ENCODE results near the gene ZNF467.

Gene ZNF467

GRCh38 chr7:149788300-149788851 is 15.0 kb upstream of the ZNF467 start:
- H3K27ac Mint-ChIP-seq: no peak overlapping the region
- H3K27me3 Mint-ChIP-seq: peaks cover 21 to 53% of the 10 kb centered on the region in 2 donors
- no peak overlapping the region for H3K4me3 Mint-ChIP-seq

GRCh38 chr7:149787428-149788299 is 14.3 kb upstream of the ZNF467 start:
- Mint-ChIP-seq H3K27ac (no peak overlapping the region), H3K4me3 (no peak overlapping the region), H3K9me3 (no peaks in the 10 kb centered on the region), H3K36me3 (ENCODE audit: insufficient read depth) (no peaks in the 10 kb centered on the region), H3K27me3 (peaks cover 21 to 46% of the 10 kb centered on the region in 2 donors), H3K4me1 (ENCODE audit: low read depth in 2 of 2) (no peaks in the 10 kb centered on the region)
- no peak for ATAC-seq (replicated peaks)
- DNase-seq: no peak

More at GRCh38 chr7:149788300-149788851, 15.0 kb upstream of the ZNF467 start:
- no peaks in the 10 kb centered on the region for H3K36me3 Mint-ChIP-seq (ENCODE audit: insufficient read depth)
- no peaks in the 10 kb centered on the region for H3K4me1 Mint-ChIP-seq (ENCODE audit: low read depth in 2 of 2)
- DNase-seq (no peak), ATAC-seq (replicated peaks) (no peak)
- H3K9me3 Mint-ChIP-seq: no peaks in the 10 kb centered on the region

GRCh38 chr7:149785983-149786382 is 12.6 kb upstream of the ZNF467 start:
- H3K9me3 Mint-ChIP-seq: no peaks in the 10 kb centered on the region
- no peaks in the 10 kb centered on the region for H3K4me1 Mint-ChIP-seq (ENCODE audit: low read depth in 2 of 2)
- ATAC-seq (replicated peaks) (no peak), DNase-seq (no peak)
- H3K27ac Mint-ChIP-seq: no peak overlapping the region
- H3K4me3 Mint-ChIP-seq: no peak overlapping the region
- H3K36me3 Mint-ChIP-seq (ENCODE audit: insufficient read depth): no peaks in the 10 kb centered on the region
- peaks cover 13 to 30% of the 10 kb centered on the region in 2 donors for H3K27me3 Mint-ChIP-seq

- Mint-ChIP-seq H3K4me3 (no peak overlapping the region), H3K36me3 (ENCODE audit: insufficient read depth) (no peaks in the 10 kb centered on the region), H3K4me1 (ENCODE audit: low read depth in 2 of 2) (no peaks in the 10 kb centered on the region), H3K27me3 (peaks cover 7 to 24% of the 10 kb centered on the region in 2 donors), H3K27ac (no peak overlapping the region), H3K9me3 (no peaks in the 10 kb centered on the region)
- DNase-seq: no peak
- no peak for ATAC-seq (replicated peaks)
These were observed 12.0 kb upstream of the ZNF467 start for GRCh38 chr7:149785402-149785801.

DNA sequence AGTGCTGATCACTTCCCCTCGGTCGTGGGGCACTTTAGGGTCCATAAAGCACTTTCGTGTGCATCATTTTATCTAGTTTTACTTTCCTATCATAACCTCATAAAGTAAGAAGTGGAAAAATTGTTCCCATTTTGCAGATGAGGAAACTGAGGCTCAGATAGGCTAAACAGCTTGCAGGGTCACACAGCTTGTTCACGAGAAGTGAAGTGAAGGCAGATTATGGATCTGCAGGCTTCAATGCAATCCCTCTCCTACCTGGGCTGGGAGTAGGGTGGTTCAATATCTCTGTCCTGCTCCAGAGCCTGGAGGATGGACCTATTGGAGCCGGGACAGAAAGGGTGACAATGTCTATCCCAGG is 10.8 kb upstream of the ZNF467 start:
- Mint-ChIP-seq H3K4me1 (ENCODE audit: low read depth in 2 of 2) (no peaks in the 10 kb centered on the region), H3K4me3 (no peak overlapping the region), H3K27ac (no peak overlapping the region), H3K27me3 (peaks cover 0 to 12% of the 10 kb centered on the region in 2 donors), H3K9me3 (no peaks in the 10 kb centered on the region), H3K36me3 (ENCODE audit: insufficient read depth) (no peaks in the 10 kb centered on the region)
- ATAC-seq (replicated peaks) (no peak), DNase-seq (no peak)

- H3K4me3 Mint-ChIP-seq: no peak overlapping the region
- H3K27ac Mint-ChIP-seq: peak overlapping the region in 1 of 2 donors; percentile 63
- H3K27me3 Mint-ChIP-seq: peaks cover 0 to 6% of the 10 kb centered on the region in 2 donors
- H3K9me3 Mint-ChIP-seq: no peaks in the 10 kb centered on the region
- H3K4me1 Mint-ChIP-seq (ENCODE audit: low read depth in 2 of 2): no peaks in the 10 kb centered on the region
- no peak for DNase-seq
- no peaks in the 10 kb centered on the region for H3K36me3 Mint-ChIP-seq (ENCODE audit: insufficient read depth)
- ATAC-seq (replicated peaks): no peak
These were observed 10.2 kb upstream of the ZNF467 start for GRCh38 chr7:149783386-149784250.

GRCh38 chr7:149782682-149783345 is 9.4 kb upstream of the ZNF467 start:
- Mint-ChIP-seq H3K4me1 (ENCODE audit: low read depth in 2 of 2) (no peaks in the 10 kb centered on the region), H3K4me3 (no peak overlapping the region), H3K36me3 (ENCODE audit: insufficient read depth) (no peaks in the 10 kb centered on the region), H3K9me3 (no peaks in the 10 kb centered on the region), H3K27ac (peak overlapping the region in 1 of 2 donors; percentile 63), H3K27me3 (no peaks in the 10 kb centered on the region)
- no peak for DNase-seq
- ATAC-seq (replicated peaks): no peak

DNA sequence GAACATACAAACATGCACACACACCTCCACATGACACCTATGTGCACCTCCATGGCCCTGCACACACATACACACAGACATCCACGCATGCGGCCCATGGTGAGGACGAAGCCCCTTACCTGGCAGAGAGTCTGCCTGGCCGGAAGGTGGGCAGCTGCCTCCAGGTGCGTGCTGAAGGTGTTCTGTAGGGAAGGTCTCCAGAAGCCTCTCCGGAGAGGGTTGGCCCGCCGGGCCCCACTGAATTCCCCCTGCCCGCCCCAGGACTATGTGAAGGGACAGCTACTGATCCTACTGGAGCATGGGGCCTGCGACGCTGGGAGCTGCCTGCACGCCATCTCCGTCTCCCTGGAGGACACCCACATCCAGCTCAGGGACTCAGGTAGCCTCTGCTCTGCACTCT is 8.5 kb upstream of the ZNF467 start:
- ATAC-seq (replicated peaks) (no peak), DNase-seq (no peak)
- no peaks in the 10 kb centered on the region for H3K27me3 Mint-ChIP-seq
- no peak overlapping the region for H3K4me3 Mint-ChIP-seq
- no peak overlapping the region for H3K27ac Mint-ChIP-seq
- H3K36me3 Mint-ChIP-seq (ENCODE audit: insufficient read depth): no peaks in the 10 kb centered on the region
- H3K9me3 Mint-ChIP-seq: no peaks in the 10 kb centered on the region
- peaks cover 0 to 1% of the 10 kb centered on the region in 2 donors for H3K4me1 Mint-ChIP-seq (ENCODE audit: low read depth in 2 of 2)

DNA sequence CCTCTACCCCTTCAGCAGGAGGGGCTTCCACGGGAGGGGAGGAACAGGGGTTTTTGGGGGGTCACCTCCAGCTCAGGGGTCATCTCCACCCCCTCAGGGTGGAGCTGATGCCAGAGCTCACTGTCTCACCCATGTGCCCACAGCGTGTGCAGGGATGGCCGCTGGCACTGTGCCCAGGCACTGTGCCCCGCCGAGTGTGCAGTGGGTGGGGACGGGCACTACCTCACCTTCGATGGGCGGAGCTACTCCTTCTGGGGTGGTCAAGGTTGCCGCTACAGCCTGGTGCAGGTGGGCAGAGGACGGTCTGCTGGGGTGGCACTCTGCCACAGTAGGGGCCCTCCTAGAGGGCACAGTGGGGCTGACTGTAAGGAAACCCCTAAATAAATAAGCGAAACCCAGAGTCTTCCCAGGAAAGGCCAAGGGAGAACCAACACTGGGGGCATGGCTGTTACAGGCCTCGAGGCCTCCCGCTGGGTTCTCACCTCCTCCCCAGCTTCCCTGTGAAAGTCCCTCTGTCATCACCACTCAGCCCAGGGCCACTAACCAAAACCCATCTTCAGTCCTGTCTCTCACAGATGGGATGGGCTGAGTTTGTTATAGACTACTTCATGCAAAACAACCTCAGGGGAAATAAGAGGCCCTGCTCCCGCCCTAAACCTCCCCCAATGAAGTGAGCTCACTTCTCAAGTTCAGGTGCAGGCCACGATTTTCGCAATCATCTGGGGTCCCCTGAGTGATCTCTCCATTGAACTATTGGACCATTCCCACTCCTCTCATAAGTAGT is 7.4 kb upstream of the ZNF467 start:
- ATAC-seq (replicated peaks) (no peak), DNase-seq (no peak)
- peaks cover 0 to 1% of the 10 kb centered on the region in 2 donors for H3K4me1 Mint-ChIP-seq (ENCODE audit: low read depth in 2 of 2)
- no peaks in the 10 kb centered on the region for H3K9me3 Mint-ChIP-seq
- no peak overlapping the region for H3K27ac Mint-ChIP-seq
- H3K36me3 Mint-ChIP-seq (ENCODE audit: insufficient read depth): peaks cover 5% of the 10 kb centered on the region
- no peaks in the 10 kb centered on the region for H3K27me3 Mint-ChIP-seq
- H3K4me3 Mint-ChIP-seq: no peak overlapping the region

DNA sequence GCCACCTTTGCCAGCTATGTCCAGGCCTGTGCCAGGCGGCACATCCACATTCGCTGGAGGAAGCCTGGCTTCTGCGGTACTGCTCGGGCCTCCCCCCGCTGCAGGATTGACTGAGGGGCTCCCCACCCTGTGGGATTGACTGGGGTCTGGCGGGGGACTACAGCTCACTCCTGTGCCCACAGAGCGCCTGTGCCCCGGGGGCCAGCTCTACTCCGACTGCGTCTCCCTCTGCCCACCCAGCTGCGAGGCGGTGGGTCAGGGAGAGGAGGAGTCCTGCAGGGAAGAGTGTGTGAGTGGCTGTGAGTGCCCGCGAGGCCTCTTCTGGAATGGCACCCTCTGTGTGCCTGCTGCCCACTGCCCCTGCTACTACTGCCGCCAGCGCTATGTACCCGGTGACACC is 6.7 kb upstream of the ZNF467 start:
- no peaks in the 10 kb centered on the region for H3K9me3 Mint-ChIP-seq
- ATAC-seq (replicated peaks) (no peak), DNase-seq (no peak)
- peaks cover 0 to 3% of the 10 kb centered on the region in 2 donors for H3K4me1 Mint-ChIP-seq (ENCODE audit: low read depth in 2 of 2)
- H3K36me3 Mint-ChIP-seq (ENCODE audit: insufficient read depth): peaks cover 5% of the 10 kb centered on the region
- H3K27ac Mint-ChIP-seq: no peak overlapping the region
- H3K27me3 Mint-ChIP-seq: no peaks in the 10 kb centered on the region
- no peak overlapping the region for H3K4me3 Mint-ChIP-seq

GRCh38 chr7:149779502-149779805 is 6.1 kb upstream of the ZNF467 start:
- Mint-ChIP-seq H3K36me3 (ENCODE audit: insufficient read depth) (peaks cover 5% of the 10 kb centered on the region), H3K27me3 (no peaks in the 10 kb centered on the region), H3K4me1 (ENCODE audit: low read depth in 2 of 2) (peaks cover 0 to 4% of the 10 kb centered on the region in 2 donors), H3K27ac (no peak overlapping the region), H3K9me3 (no peaks in the 10 kb centered on the region), H3K4me3 (no peak overlapping the region)
- no peak for ATAC-seq (replicated peaks)
- no peak for DNase-seq

- no peak overlapping the region for H3K27ac Mint-ChIP-seq
- ATAC-seq (replicated peaks): no peak
These were observed 5.5 kb upstream of the ZNF467 start for GRCh38 chr7:149778696-149779501.

More at GRCh38 chr7:149778696-149779501, 5.5 kb upstream of the ZNF467 start:
- no peak overlapping the region for H3K4me3 Mint-ChIP-seq
- H3K36me3 Mint-ChIP-seq (ENCODE audit: insufficient read depth): peaks cover 5% of the 10 kb centered on the region
- H3K9me3 Mint-ChIP-seq: no peaks in the 10 kb centered on the region
- no peaks in the 10 kb centered on the region for H3K27me3 Mint-ChIP-seq
- H3K4me1 Mint-ChIP-seq (ENCODE audit: low read depth in 2 of 2): peaks cover 0 to 8% of the 10 kb centered on the region in 2 donors
- no peak for DNase-seq

Data from effector memory CD8-positive, alpha-beta T cell (primary cell).